ENCODE results near the gene RXFP3. TPM values are rescaled to one million over a fixed set of nuclear protein-coding genes. Genes with fewer than 3 reads are reported as not detected.

RXFP3 gene
- total and polyA plus RNA-seq, 9 donors = 0.24 TPM; not detected in 8

DNA sequence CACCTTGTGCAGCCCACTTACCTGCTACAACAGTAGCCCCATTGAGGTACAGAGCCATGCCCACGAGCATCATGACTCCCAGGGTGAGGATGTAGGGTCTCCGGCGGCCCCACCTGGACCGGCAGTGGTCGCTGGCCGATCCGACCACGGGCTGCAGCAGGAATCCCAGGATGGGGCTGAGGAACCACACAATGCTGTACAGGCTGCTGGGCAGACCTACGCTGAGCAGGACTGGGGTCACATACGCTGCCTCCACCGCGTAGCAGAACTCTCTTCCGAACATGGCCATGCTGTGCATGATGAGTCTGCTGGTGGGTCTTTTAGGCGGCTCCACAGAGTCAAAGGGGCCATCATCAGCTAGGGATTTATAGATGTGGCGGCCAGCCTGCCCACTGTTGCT, 48.0 kb downstream of the RXFP3 start:
- H3K36me3 ChIP-seq = no peaks in the 10 kb centered on the region
- H3K4me1 ChIP-seq (ENCODE audit: insufficient read depth) = no peaks in the 10 kb centered on the region
- no peak overlapping the region for H3K27ac ChIP-seq
- H3K27me3 ChIP-seq = no peaks in the 10 kb centered on the region
- no peaks in the 10 kb centered on the region for H3K9me3 ChIP-seq
- TF ChIP-seq POLR2A (IDR thresholded peaks at IDR 0.05) (no peak), EP300 (IDR thresholded peaks at IDR 0.05) (no peak)
- TF ChIP-seq, protein P1, sequence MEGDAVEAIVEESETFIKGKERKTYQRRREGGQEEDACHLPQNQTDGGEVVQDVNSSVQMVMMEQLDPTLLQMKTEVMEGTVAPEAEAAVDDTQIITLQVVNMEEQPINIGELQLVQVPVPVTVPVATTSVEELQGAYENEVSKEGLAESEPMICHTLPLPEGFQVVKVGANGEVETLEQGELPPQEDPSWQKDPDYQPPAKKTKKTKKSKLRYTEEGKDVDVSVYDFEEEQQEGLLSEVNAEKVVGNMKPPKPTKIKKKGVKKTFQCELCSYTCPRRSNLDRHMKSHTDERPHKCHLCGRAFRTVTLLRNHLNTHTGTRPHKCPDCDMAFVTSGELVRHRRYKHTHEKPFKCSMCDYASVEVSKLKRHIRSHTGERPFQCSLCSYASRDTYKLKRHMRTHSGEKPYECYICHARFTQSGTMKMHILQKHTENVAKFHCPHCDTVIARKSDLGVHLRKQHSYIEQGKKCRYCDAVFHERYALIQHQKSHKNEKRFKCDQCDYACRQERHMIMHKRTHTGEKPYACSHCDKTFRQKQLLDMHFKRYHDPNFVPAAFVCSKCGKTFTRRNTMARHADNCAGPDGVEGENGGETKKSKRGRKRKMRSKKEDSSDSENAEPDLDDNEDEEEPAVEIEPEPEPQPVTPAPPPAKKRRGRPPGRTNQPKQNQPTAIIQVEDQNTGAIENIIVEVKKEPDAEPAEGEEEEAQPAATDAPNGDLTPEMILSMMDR (IDR thresholded peaks at IDR 0.05) = no peak
- WGBS, 3 donors = 93 to 97% (median 95%) methylated on average over 15 of the region's 15 CpGs
- no peak overlapping the region for H3K4me3 ChIP-seq
- no peak for DNase-seq
- intact Hi-C loops (cut with DNase I) = no loop called here

GRCh38 chr5:33984671-33985124, 48.5 kb downstream of the RXFP3 start, which contains the start of gene SLC45A2:
SLC45A2 (minus strand) TSS chr5:33984693; CDS start chr5:33984583, 110 bp downstream.
- Histone ChIP-seq H3K27ac (no peak within 1 kb of the TSS), H3K9me3 (no peaks in the 10 kb centered on the region), H3K36me3 (no peaks in the 10 kb centered on the region), H3K4me1 (ENCODE audit: insufficient read depth) (no peaks in the 10 kb centered on the region), H3K27me3 (no peaks in the 10 kb centered on the region), H3K4me3 (no peak within 1 kb of the TSS)
- intact Hi-C loops (cut with DNase I) = no loop called here
- no peak for DNase-seq
- TF ChIP-seq POLR2A (IDR thresholded peaks at IDR 0.05) = no peak
- TF ChIP-seq, protein P1 (IDR thresholded peaks at IDR 0.05) = no peak
- TF ChIP-seq EP300 (IDR thresholded peaks at IDR 0.05) = no peak
- WGBS, 3 donors = 67 to 72% (median 68%) methylated on average over 7 of the region's 7 CpGs

DNA sequence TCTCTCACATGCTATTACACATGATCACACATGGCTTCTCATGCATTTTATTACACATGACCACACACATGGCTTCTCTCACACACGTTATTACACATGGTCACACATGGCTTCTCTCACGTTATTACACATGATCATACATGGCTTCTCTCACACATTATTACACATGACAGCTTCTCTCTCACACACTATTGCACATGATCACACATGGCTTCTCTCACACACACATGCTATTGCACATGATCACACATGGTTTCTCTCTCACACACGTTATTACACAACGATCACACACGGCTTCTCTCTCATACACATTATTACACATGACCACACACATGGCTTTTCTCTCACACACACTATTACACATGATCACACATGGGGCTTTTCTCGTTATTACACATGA, 49.3 kb downstream of the RXFP3 start:
- intact Hi-C loops (cut with DNase I) = no loop called here
- H3K27me3 ChIP-seq = no peaks in the 10 kb centered on the region
- H3K36me3 ChIP-seq = no peaks in the 10 kb centered on the region
- 95 to 98% (median 96%) methylated on average over 6 of the region's 6 CpGs for WGBS, 3 donors
- H3K27ac ChIP-seq = no peak overlapping the region
- no peaks in the 10 kb centered on the region for H3K4me1 ChIP-seq (ENCODE audit: insufficient read depth)
- no peaks in the 10 kb centered on the region for H3K9me3 ChIP-seq
- H3K4me3 ChIP-seq = no peak overlapping the region
- DNase-seq = no peak
- TF ChIP-seq POLR2A (IDR thresholded peaks at IDR 0.05) = no peak
- TF ChIP-seq EP300 (IDR thresholded peaks at IDR 0.05) = no peak
- TF ChIP-seq, protein P1 (IDR thresholded peaks at IDR 0.05) = no peak

Small RNA genes within 50 kb of the gene (small RNA-seq; reads per million reads assigned to genes)
- not detected for gene RNU6-923P

Other genes with a start within 250 kb of the RXFP3 start
- 1 to 10 TPM; 2.9 to 9.8 (median 5.5) TPM for gene ADAMTS12, start 44.4 kb upstream of the RXFP3 start, total RNA-seq
- 1 to 10 TPM; 5.0 to 9.2 TPM for gene ADAMTS12, start 44.4 kb upstream of the RXFP3 start, polyA plus RNA-seq
- gene SLC45A2, start 48.3 kb downstream of the RXFP3 start, total RNA-seq = under 1 TPM in 1 of 7 donors, not detected in 6; 0.15 TPM
- gene SLC45A2, start 48.3 kb downstream of the RXFP3 start, polyA plus RNA-seq = not detected
- 10 to 100 TPM in 2 of 7 donors, 1 to 10 TPM in 5; 3.9 to 11.3 (median 7.8) TPM for gene AMACR, start 71.7 kb downstream of the RXFP3 start, total RNA-seq
- gene AMACR, start 71.7 kb downstream of the RXFP3 start, polyA plus RNA-seq = 10 to 100 TPM in 1 of 2 donors, 1 to 10 TPM in 1; 7.3 to 13.4 TPM
- gene C1QTNF3, start 106.8 kb downstream of the RXFP3 start, total RNA-seq = 1 to 10 TPM; 3.0 to 5.6 (median 4.4) TPM
- gene C1QTNF3, start 106.8 kb downstream of the RXFP3 start, polyA plus RNA-seq = 10 to 100 TPM in 1 of 2 donors, 1 to 10 TPM in 1; 2.8 to 17.9 TPM

Data from ovary (tissue), 9 donors.